IgD-negative memory B cell (primary cell): ENCODE data around the gene LHFPL3. TPM values are rescaled to one million over a fixed set of nuclear protein-coding genes. Genes with fewer than 3 reads are reported as not detected.
"Not testable (repeated sequence)": the region's sequence is repeated elsewhere in the genome, so short reads cannot be mapped to it uniquely, and the experiment has no call there.

Experiments
- H3K27ac Mint-ChIP-seq, 3 donors: one replicate each; pipeline ENCODE4 v1.8.0; 2020 to 2022; ENCODE audit warnings: mild to moderate bottlenecking in 3 of 3, mixed read lengths in 3 of 3, moderate library complexity in 1 of 3
- H3K27me3 Mint-ChIP-seq: one replicate; pipeline ENCODE4 v1.8.0; 2021; ENCODE audit warnings: mixed read lengths
- H3K36me3 Mint-ChIP-seq: one replicate; pipeline ENCODE4 v1.8.0; 2020; ENCODE audit warnings: mild to moderate bottlenecking, mixed read lengths
- H3K4me1 Mint-ChIP-seq, 3 donors: one replicate each; pipeline ENCODE4 v1.8.0; 2020 to 2022; ENCODE audit warnings: mixed read lengths in 3 of 3, mild to moderate bottlenecking in 1 of 3
- H3K4me3 Mint-ChIP-seq, 4 donors: one replicate each; pipeline ENCODE4 v1.8.0; 2020 to 2022; ENCODE audit warnings: mild to moderate bottlenecking in 4 of 4, mixed read lengths in 4 of 4, moderate library complexity in 3 of 4
- H3K9me3 Mint-ChIP-seq, 3 donors: one replicate each; pipeline ENCODE4 v1.8.0; 2020 to 2021; ENCODE audit warnings: mixed read lengths in 3 of 3, mild to moderate bottlenecking in 1 of 3
- polyA plus RNA-seq: library from polyadenylated mRNA; unstranded; fragments of 300-500 nt; fragmentation: Illumina TruSeq; gene quantifications from one replicate; pipeline ENCODE4 v1.2.3, GENCODE V29; 2021

LHFPL3 gene
- polyA plus RNA-seq, 1 donor from 2014 or later, result not detected

- Mint-ChIP-seq H3K4me3 (no peak overlapping the region), H3K27me3 (no peaks in the 10 kb centered on the region), H3K27ac (no peak overlapping the region), H3K9me3 (no peaks in the 10 kb centered on the region), H3K4me1 (peaks cover 0 to 9% (median 3%) of the 10 kb centered on the region in 3 donors), H3K36me3 (no peaks in the 10 kb centered on the region)
Observed at GRCh38 chr7:104921596-104921995, 593.2 kb downstream of the LHFPL3 start.

GRCh38 chr7:104922182-104923009 is 594.0 kb downstream of the LHFPL3 start:
- Mint-ChIP-seq H3K9me3 (no peaks in the 10 kb centered on the region), H3K4me3 (no peak overlapping the region), H3K36me3 (no peaks in the 10 kb centered on the region), H3K4me1 (peaks cover 0 to 9% (median 3%) of the 10 kb centered on the region in 3 donors), H3K27ac (peak overlapping the region in 2 of 3 donors; percentile 10 to 92), H3K27me3 (no peaks in the 10 kb centered on the region)

- Mint-ChIP-seq H3K36me3 (no peaks in the 10 kb centered on the region), H3K27me3 (no peaks in the 10 kb centered on the region)
Observed at GRCh38 chr7:104923010-104923421, 594.6 kb downstream of the LHFPL3 start.

GRCh38 chr7:104926189-104926588 is 597.8 kb downstream of the LHFPL3 start:
- not testable (repeated sequence) for H3K36me3 Mint-ChIP-seq, H3K4me3 Mint-ChIP-seq, H3K27ac Mint-ChIP-seq, H3K9me3 Mint-ChIP-seq, H3K4me1 Mint-ChIP-seq, H3K27me3 Mint-ChIP-seq

More at GRCh38 chr7:104923010-104923421, 594.6 kb downstream of the LHFPL3 start:
- H3K27ac Mint-ChIP-seq, result peak overlapping the region in 1 of 3 donors; percentile 92
- no peak overlapping the region for H3K4me3 Mint-ChIP-seq
- H3K4me1 Mint-ChIP-seq, result peaks cover 0 to 9% (median 3%) of the 10 kb centered on the region in 3 donors
- no peaks in the 10 kb centered on the region for H3K9me3 Mint-ChIP-seq

GRCh38 chr7:104926601-104927041 is 598.2 kb downstream of the LHFPL3 start:
- Mint-ChIP-seq H3K27me3 (no peaks in the 10 kb centered on the region), H3K4me3 (no peak overlapping the region), H3K9me3 (no peaks in the 10 kb centered on the region), H3K4me1 (peaks cover 4 to 7% (median 6%) of the 10 kb centered on the region in 3 donors), H3K36me3 (no peaks in the 10 kb centered on the region), H3K27ac (no peak overlapping the region)

- Mint-ChIP-seq H3K27ac (peak overlapping the region in 1 of 3 donors; percentile 23), H3K27me3 (no peaks in the 10 kb centered on the region), H3K9me3 (no peaks in the 10 kb centered on the region), H3K4me3 (no peak overlapping the region), H3K36me3 (no peaks in the 10 kb centered on the region), H3K4me1 (peaks cover 6 to 9% (median 6%) of the 10 kb centered on the region in 3 donors)
Observed at GRCh38 chr7:104927055-104927454, 598.7 kb downstream of the LHFPL3 start.

- no peaks in the 10 kb centered on the region for H3K27me3 Mint-ChIP-seq
- peaks cover 12 to 24% (median 24%) of the 10 kb centered on the region in 3 donors for H3K4me1 Mint-ChIP-seq
- no peaks in the 10 kb centered on the region for H3K36me3 Mint-ChIP-seq
- H3K9me3 Mint-ChIP-seq, result no peaks in the 10 kb centered on the region
- no peak overlapping the region for H3K4me3 Mint-ChIP-seq
- no peak overlapping the region for H3K27ac Mint-ChIP-seq
Observed at GRCh38 chr7:104928721-104929400, 600.5 kb downstream of the LHFPL3 start.

- Mint-ChIP-seq H3K9me3 (no peaks in the 10 kb centered on the region), H3K27me3 (no peaks in the 10 kb centered on the region), H3K36me3 (peaks cover 2% of the 10 kb centered on the region), H3K4me1 (peaks cover 18 to 31% (median 28%) of the 10 kb centered on the region in 3 donors), H3K27ac (no peak overlapping the region), H3K4me3 (no peak overlapping the region)
Observed at GRCh38 chr7:104929921-104930320, 601.5 kb downstream of the LHFPL3 start.

GRCh38 chr7:104931181-104931781 is 602.9 kb downstream of the LHFPL3 start:
- H3K27ac Mint-ChIP-seq, result peak overlapping the region in 1 of 3 donors; percentile 98
- peaks cover 23 to 33% (median 31%) of the 10 kb centered on the region in 3 donors for H3K4me1 Mint-ChIP-seq
- peak overlapping the region in 1 of 4 donors; percentile 65 for H3K4me3 Mint-ChIP-seq
- peaks cover 2% of the 10 kb centered on the region for H3K36me3 Mint-ChIP-seq
- no peaks in the 10 kb centered on the region for H3K9me3 Mint-ChIP-seq
- H3K27me3 Mint-ChIP-seq, result no peaks in the 10 kb centered on the region

- H3K27ac Mint-ChIP-seq, result peak overlapping the region; percentile 5 to 63 (median 9)
- H3K27me3 Mint-ChIP-seq, result no peaks in the 10 kb centered on the region
- peaks cover 23 to 33% (median 31%) of the 10 kb centered on the region in 3 donors for H3K4me1 Mint-ChIP-seq
- no peaks in the 10 kb centered on the region for H3K9me3 Mint-ChIP-seq
- peak overlapping the region; percentile 10 to 63 (median 22) for H3K4me3 Mint-ChIP-seq
- peaks cover 2% of the 10 kb centered on the region for H3K36me3 Mint-ChIP-seq
Observed at GRCh38 chr7:104933022-104933421, 604.6 kb downstream of the LHFPL3 start.

GRCh38 chr7:104933521-104933988 is 605.2 kb downstream of the LHFPL3 start:
- peaks cover 2% of the 10 kb centered on the region for H3K36me3 Mint-ChIP-seq
- H3K27ac Mint-ChIP-seq, result peak overlapping the region; percentile 5 to 63 (median 9)
- peak overlapping the region; percentile 10 to 63 (median 22) for H3K4me3 Mint-ChIP-seq
- no peaks in the 10 kb centered on the region for H3K9me3 Mint-ChIP-seq
- peaks cover 23 to 33% (median 31%) of the 10 kb centered on the region in 3 donors for H3K4me1 Mint-ChIP-seq
- no peaks in the 10 kb centered on the region for H3K27me3 Mint-ChIP-seq

- peaks cover 0 to 4% (median 0%) of the 10 kb centered on the region in 3 donors for H3K9me3 Mint-ChIP-seq
- no peaks in the 10 kb centered on the region for H3K27me3 Mint-ChIP-seq
- H3K4me1 Mint-ChIP-seq, result peaks cover 28 to 38% (median 36%) of the 10 kb centered on the region in 3 donors
- H3K27ac Mint-ChIP-seq, result peak overlapping the region in 2 of 3 donors; percentile 0 to 63
- H3K4me3 Mint-ChIP-seq, result peak overlapping the region in 1 of 4 donors; percentile 24
- peaks cover 2% of the 10 kb centered on the region for H3K36me3 Mint-ChIP-seq
Observed at GRCh38 chr7:104934665-104935064, 606.3 kb downstream of the LHFPL3 start.

- peak overlapping the region in 1 of 4 donors; percentile 21 for H3K4me3 Mint-ChIP-seq
- peaks cover 0 to 4% (median 0%) of the 10 kb centered on the region in 3 donors for H3K9me3 Mint-ChIP-seq
- H3K27ac Mint-ChIP-seq, result peak overlapping the region in 2 of 3 donors; percentile 0 to 63
- H3K27me3 Mint-ChIP-seq, result no peaks in the 10 kb centered on the region
- peaks cover 2% of the 10 kb centered on the region for H3K36me3 Mint-ChIP-seq
- H3K4me1 Mint-ChIP-seq, result peaks cover 28 to 36% (median 36%) of the 10 kb centered on the region in 3 donors
Observed at GRCh38 chr7:104935276-104935675, 606.9 kb downstream of the LHFPL3 start.

- Mint-ChIP-seq H3K27ac (peak overlapping the region in 1 of 3 donors; percentile 63), H3K36me3 (peaks cover 2% of the 10 kb centered on the region), H3K4me1 (peaks cover 37% of the 10 kb centered on the region in 3 donors)
Observed at GRCh38 chr7:104936546-104936945, 608.1 kb downstream of the LHFPL3 start.

More at GRCh38 chr7:104936546-104936945, 608.1 kb downstream of the LHFPL3 start:
- Mint-ChIP-seq H3K4me3 (peak overlapping the region in 1 of 4 donors; percentile 24), H3K27me3 (no peaks in the 10 kb centered on the region), H3K9me3 (peaks cover 0 to 4% (median 0%) of the 10 kb centered on the region in 3 donors)
